ENCODE measurements around the gene PLXNB3. TPM values are rescaled to one million over a fixed set of nuclear protein-coding genes. Genes with fewer than 3 reads are reported as not detected.

The PLXNB3 gene
- polyA plus RNA-seq, 2 donors: 5.1 to 12.4 TPM

DNA sequence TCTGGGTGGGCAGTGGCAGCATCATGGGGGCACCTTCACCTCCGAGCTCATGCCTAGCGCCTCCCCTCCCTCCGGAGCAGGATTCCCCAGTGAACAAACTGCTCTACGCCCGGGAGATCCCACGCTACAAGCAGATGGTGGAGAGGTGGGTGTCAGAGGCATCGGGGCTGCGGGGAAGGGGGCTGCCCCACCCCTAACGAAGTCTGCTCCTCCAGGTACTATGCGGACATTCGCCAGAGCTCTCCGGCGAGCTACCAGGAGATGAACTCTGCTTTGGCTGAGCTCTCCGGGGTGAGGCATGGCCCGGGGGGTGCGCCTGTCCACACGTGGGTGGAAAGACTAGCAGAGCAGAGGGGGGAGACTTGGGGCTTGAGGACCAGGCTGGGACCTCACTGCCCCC lies 14.1 kb downstream of the PLXNB3 start:
- Histone ChIP-seq H3K27ac (ENCODE audit: low read depth in 2 of 2, low read length in 1 of 2) (no peak overlapping the region), H3K9me3 (ENCODE audit: control insufficient read depth in 2 of 2, insufficient read depth in 1 of 2, low read depth in 1 of 2, low read length in 1 of 2) (no peaks in the 10 kb centered on the region), H3K36me3 (ENCODE audit: control insufficient read depth in 2 of 2, insufficient read depth in 2 of 2, low read length in 1 of 2) (peaks cover 0 to 3% of the 10 kb centered on the region in 2 donors), H3K4me3 (ENCODE audit: low read depth in 1 of 2, low read length in 2 of 2) (no peak overlapping the region), H3K27me3 (ENCODE audit: control insufficient read depth in 1 of 2, insufficient read depth in 2 of 2, low read length in 2 of 2) (no peaks in the 10 kb centered on the region), H3K4me1 (ENCODE audit: control insufficient read depth in 2 of 2, insufficient read depth in 2 of 2, low read length in 1 of 2) (no peaks in the 10 kb centered on the region)
- WGBS, 2 donors: 52 to 75% methylated on average over 17 of the region's 17 CpGs

GRCh38 chrX:153778684-153779101 lies 14.6 kb downstream of the PLXNB3 start:
- H3K4me1 ChIP-seq (ENCODE audit: control insufficient read depth in 2 of 2, insufficient read depth in 2 of 2, low read length in 1 of 2): no peaks in the 10 kb centered on the region
- H3K27ac ChIP-seq (ENCODE audit: low read depth in 2 of 2, low read length in 1 of 2): no peak overlapping the region
- no peaks in the 10 kb centered on the region for H3K9me3 ChIP-seq (ENCODE audit: control insufficient read depth in 2 of 2, insufficient read depth in 1 of 2, low read depth in 1 of 2, low read length in 1 of 2)
- 47 to 61% methylated on average over 16 of the region's 16 CpGs for WGBS, 2 donors
- peaks cover 0 to 3% of the 10 kb centered on the region in 2 donors for H3K36me3 ChIP-seq (ENCODE audit: control insufficient read depth in 2 of 2, insufficient read depth in 2 of 2, low read length in 1 of 2)
- H3K4me3 ChIP-seq (ENCODE audit: low read depth in 1 of 2, low read length in 2 of 2): no peak overlapping the region
- no peaks in the 10 kb centered on the region for H3K27me3 ChIP-seq (ENCODE audit: control insufficient read depth in 1 of 2, insufficient read depth in 2 of 2, low read length in 2 of 2)

GRCh38 chrX:153779891-153780677 lies 16.0 kb downstream of the PLXNB3 start:
- Histone ChIP-seq H3K36me3 (ENCODE audit: control insufficient read depth in 2 of 2, insufficient read depth in 2 of 2, low read length in 1 of 2) (peaks cover 0 to 4% of the 10 kb centered on the region in 2 donors), H3K4me3 (ENCODE audit: low read depth in 1 of 2, low read length in 2 of 2) (no peak overlapping the region), H3K27ac (ENCODE audit: low read depth in 2 of 2, low read length in 1 of 2) (no peak overlapping the region), H3K27me3 (ENCODE audit: control insufficient read depth in 1 of 2, insufficient read depth in 2 of 2, low read length in 2 of 2) (no peaks in the 10 kb centered on the region), H3K9me3 (ENCODE audit: control insufficient read depth in 2 of 2, insufficient read depth in 1 of 2, low read depth in 1 of 2, low read length in 1 of 2) (no peaks in the 10 kb centered on the region), H3K4me1 (ENCODE audit: control insufficient read depth in 2 of 2, insufficient read depth in 2 of 2, low read length in 1 of 2) (no peaks in the 10 kb centered on the region)
- WGBS, 2 donors: 77 to 81% methylated on average over 18 of the region's 18 CpGs

- WGBS, 2 donors: 19 to 48% methylated on average over 37 to 52 of the region's 52 CpGs
- Histone ChIP-seq H3K4me1 (ENCODE audit: control insufficient read depth in 2 of 2, insufficient read depth in 2 of 2, low read length in 1 of 2) (no peaks in the 10 kb centered on the region), H3K9me3 (ENCODE audit: control insufficient read depth in 2 of 2, insufficient read depth in 1 of 2, low read depth in 1 of 2, low read length in 1 of 2) (no peaks in the 10 kb centered on the region), H3K36me3 (ENCODE audit: control insufficient read depth in 2 of 2, insufficient read depth in 2 of 2, low read length in 1 of 2) (peaks cover 0 to 11% of the 10 kb centered on the region in 2 donors), H3K27ac (ENCODE audit: low read depth in 2 of 2, low read length in 1 of 2) (peak within 1 kb of the TSS in 1 of 2 donors; percentile 37), H3K4me3 (ENCODE audit: low read depth in 1 of 2, low read length in 2 of 2) (no peak within 1 kb of the TSS), H3K27me3 (ENCODE audit: control insufficient read depth in 1 of 2, insufficient read depth in 2 of 2, low read length in 2 of 2) (no peaks in the 10 kb centered on the region)
Measured at GRCh38 chrX:153780678-153781427, 16.8 kb downstream of the PLXNB3 start, which contains the start of gene SRPK3. TSS of gene SRPK3 (plus strand) at chrX:153781041. CDS start at chrX:153781087, 46 bp downstream.

DNA sequence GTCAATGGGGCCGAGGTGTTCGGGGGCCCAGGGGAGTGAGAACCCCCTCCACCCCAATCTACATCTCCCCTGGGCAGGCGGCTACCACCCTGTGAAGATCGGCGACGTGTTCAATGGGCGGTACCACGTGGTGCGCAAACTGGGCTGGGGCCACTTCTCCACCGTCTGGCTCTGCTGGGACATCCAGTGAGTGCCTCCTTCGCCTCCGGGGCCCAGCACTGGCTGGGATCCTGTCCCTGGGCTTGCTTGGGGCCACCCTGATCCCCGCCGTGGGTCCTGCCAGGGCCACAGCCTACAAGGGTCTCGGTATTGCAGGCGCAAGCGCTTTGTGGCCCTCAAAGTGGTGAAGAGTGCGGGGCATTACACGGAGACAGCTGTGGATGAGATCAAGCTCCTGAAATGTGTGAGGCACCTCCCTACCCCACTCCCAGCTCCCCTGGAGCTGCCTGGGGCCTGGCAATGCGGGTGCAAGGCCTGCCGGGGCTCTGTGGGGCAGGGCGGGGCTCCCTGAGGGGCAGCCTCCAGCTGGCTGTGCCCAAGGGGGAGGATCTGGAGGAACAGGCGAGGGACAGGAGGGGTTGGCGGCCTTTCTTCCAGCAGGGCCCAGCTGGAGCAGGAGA lies 17.5 kb downstream of the PLXNB3 start:
- H3K27ac ChIP-seq (ENCODE audit: low read depth in 2 of 2, low read length in 1 of 2): no peak overlapping the region
- H3K4me1 ChIP-seq (ENCODE audit: control insufficient read depth in 2 of 2, insufficient read depth in 2 of 2, low read length in 1 of 2): no peaks in the 10 kb centered on the region
- no peak overlapping the region for H3K4me3 ChIP-seq (ENCODE audit: low read depth in 1 of 2, low read length in 2 of 2)
- 54 to 73% methylated on average over 21 to 24 of the region's 24 CpGs for WGBS, 2 donors
- no peaks in the 10 kb centered on the region for H3K9me3 ChIP-seq (ENCODE audit: control insufficient read depth in 2 of 2, insufficient read depth in 1 of 2, low read depth in 1 of 2, low read length in 1 of 2)
- H3K27me3 ChIP-seq (ENCODE audit: control insufficient read depth in 1 of 2, insufficient read depth in 2 of 2, low read length in 2 of 2): no peaks in the 10 kb centered on the region
- H3K36me3 ChIP-seq (ENCODE audit: control insufficient read depth in 2 of 2, insufficient read depth in 2 of 2, low read length in 1 of 2): peaks cover 0 to 15% of the 10 kb centered on the region in 2 donors

GRCh38 chrX:153782313-153782712 lies 18.3 kb downstream of the PLXNB3 start:
- 45 to 60% methylated on average over 11 of the region's 11 CpGs for WGBS, 2 donors
- H3K27ac ChIP-seq (ENCODE audit: low read depth in 2 of 2, low read length in 1 of 2): no peak overlapping the region
- peaks cover 0 to 21% of the 10 kb centered on the region in 2 donors for H3K36me3 ChIP-seq (ENCODE audit: control insufficient read depth in 2 of 2, insufficient read depth in 2 of 2, low read length in 1 of 2)
- H3K4me3 ChIP-seq (ENCODE audit: low read depth in 1 of 2, low read length in 2 of 2): no peak overlapping the region
- H3K4me1 ChIP-seq (ENCODE audit: control insufficient read depth in 2 of 2, insufficient read depth in 2 of 2, low read length in 1 of 2): no peaks in the 10 kb centered on the region
- H3K27me3 ChIP-seq (ENCODE audit: control insufficient read depth in 1 of 2, insufficient read depth in 2 of 2, low read length in 2 of 2): no peaks in the 10 kb centered on the region
- H3K9me3 ChIP-seq (ENCODE audit: control insufficient read depth in 2 of 2, insufficient read depth in 1 of 2, low read depth in 1 of 2, low read length in 1 of 2): no peaks in the 10 kb centered on the region

GRCh38 chrX:153782871-153783270 lies 18.8 kb downstream of the PLXNB3 start:
- Histone ChIP-seq H3K36me3 (ENCODE audit: control insufficient read depth in 2 of 2, insufficient read depth in 2 of 2, low read length in 1 of 2) (peaks cover 0 to 24% of the 10 kb centered on the region in 2 donors), H3K27me3 (ENCODE audit: control insufficient read depth in 1 of 2, insufficient read depth in 2 of 2, low read length in 2 of 2) (no peaks in the 10 kb centered on the region), H3K4me1 (ENCODE audit: control insufficient read depth in 2 of 2, insufficient read depth in 2 of 2, low read length in 1 of 2) (no peaks in the 10 kb centered on the region), H3K4me3 (ENCODE audit: low read depth in 1 of 2, low read length in 2 of 2) (no peak overlapping the region), H3K9me3 (ENCODE audit: control insufficient read depth in 2 of 2, insufficient read depth in 1 of 2, low read depth in 1 of 2, low read length in 1 of 2) (no peaks in the 10 kb centered on the region), H3K27ac (ENCODE audit: low read depth in 2 of 2, low read length in 1 of 2) (no peak overlapping the region)
- 92 to 94% methylated on average over 13 to 14 of the region's 14 CpGs for WGBS, 2 donors

DNA sequence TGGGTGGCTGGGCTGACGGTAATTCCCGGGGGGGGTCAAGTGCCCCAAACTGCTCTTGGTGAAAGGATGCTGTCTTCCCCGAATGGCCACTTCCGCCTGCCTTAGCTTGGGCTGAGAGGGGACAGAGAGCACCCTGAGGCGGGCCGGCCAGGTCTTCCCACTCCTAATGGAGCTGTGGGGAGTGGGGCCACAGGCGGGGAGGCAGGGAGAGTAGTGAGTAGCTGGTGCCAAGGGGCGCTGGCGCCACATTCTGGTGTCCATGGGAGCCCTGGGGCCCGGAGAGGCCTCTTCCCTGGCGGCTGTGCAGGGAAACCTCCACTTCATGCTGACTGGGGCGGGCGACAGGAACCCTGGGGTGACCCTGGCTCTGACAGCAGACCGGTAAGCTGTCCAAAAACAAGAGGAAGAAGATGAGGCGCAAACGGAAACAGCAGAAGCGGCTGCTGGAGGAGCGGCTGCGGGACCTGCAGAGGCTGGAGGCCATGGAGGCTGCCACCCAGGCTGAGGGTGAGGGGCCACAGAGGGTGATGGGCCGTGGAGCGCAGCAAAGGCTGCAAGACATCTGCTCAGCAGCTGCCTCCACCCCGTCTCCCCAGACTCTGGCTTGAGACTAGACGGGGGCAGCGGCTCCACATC lies 19.4 kb downstream of the PLXNB3 start:
- 76 to 86% methylated on average over 22 to 24 of the region's 24 CpGs for WGBS, 2 donors
- Histone ChIP-seq H3K36me3 (ENCODE audit: control insufficient read depth in 2 of 2, insufficient read depth in 2 of 2, low read length in 1 of 2) (peaks cover 0 to 29% of the 10 kb centered on the region in 2 donors), H3K4me3 (ENCODE audit: low read depth in 1 of 2, low read length in 2 of 2) (no peak overlapping the region), H3K27me3 (ENCODE audit: control insufficient read depth in 1 of 2, insufficient read depth in 2 of 2, low read length in 2 of 2) (no peaks in the 10 kb centered on the region), H3K9me3 (ENCODE audit: control insufficient read depth in 2 of 2, insufficient read depth in 1 of 2, low read depth in 1 of 2, low read length in 1 of 2) (no peaks in the 10 kb centered on the region), H3K4me1 (ENCODE audit: control insufficient read depth in 2 of 2, insufficient read depth in 2 of 2, low read length in 1 of 2) (no peaks in the 10 kb centered on the region), H3K27ac (ENCODE audit: low read depth in 2 of 2, low read length in 1 of 2) (no peak overlapping the region)

- no peak overlapping the region for H3K4me3 ChIP-seq (ENCODE audit: low read depth in 1 of 2, low read length in 2 of 2)
- no peaks in the 10 kb centered on the region for H3K4me1 ChIP-seq (ENCODE audit: control insufficient read depth in 2 of 2, insufficient read depth in 2 of 2, low read length in 1 of 2)
- peaks cover 0 to 30% of the 10 kb centered on the region in 2 donors for H3K36me3 ChIP-seq (ENCODE audit: control insufficient read depth in 2 of 2, insufficient read depth in 2 of 2, low read length in 1 of 2)
- no peak overlapping the region for H3K27ac ChIP-seq (ENCODE audit: low read depth in 2 of 2, low read length in 1 of 2)
- WGBS, 2 donors: 89 to 90% methylated on average over 27 of the region's 27 CpGs
- no peaks in the 10 kb centered on the region for H3K9me3 ChIP-seq (ENCODE audit: control insufficient read depth in 2 of 2, insufficient read depth in 1 of 2, low read depth in 1 of 2, low read length in 1 of 2)
- no peaks in the 10 kb centered on the region for H3K27me3 ChIP-seq (ENCODE audit: control insufficient read depth in 1 of 2, insufficient read depth in 2 of 2, low read length in 2 of 2)
Measured at GRCh38 chrX:153784325-153784967, 20.4 kb downstream of the PLXNB3 start.

All from esophagus (tissue), 2 donors.